OCI-LY7 (cell line): ENCODE measurements around the gene SLX4IP. TPM values are rescaled to one million over a fixed set of nuclear protein-coding genes. Genes with fewer than 3 reads are reported as not detected.

Experiments used
- BruUV-seq: library from RNA; stranded (reverse); fragments of 400-500 nt; replicated peaks from 2 replicates; lab custom pipeline; 2021; lab: Mats Ljungman, UMichigan
- CTCF ChIA-PET: fragments of 300-600 bp; sonication (Branson Sonifier 250); formaldehyde crosslinking; loops from one replicate; lab custom pipeline; 2022; ENCODE audit warnings: antibody characterized with exemption; ENCODE audit not compliant: unreplicated experiment; lab: Charles Lee
- POLR2A ChIA-PET: fragments of 300-600 bp; sonication (Branson Sonifier 250); formaldehyde crosslinking; loops from one replicate; lab custom pipeline; 2022; ENCODE audit warnings: antibody characterized with exemption; lab: Charles Lee
- DNase-seq: peaks from one replicate; pipeline ENCODE4 v3.0.0-alpha.2; 2015; ENCODE audit warnings: low spot score
- H2AFZ ChIP-seq: fragments of 200-600 bp; sonication (generic), shearing (Covaris generic); 2 replicates; pipeline ENCODE4 v1.6.1; 2014; ENCODE audit warnings: mild to moderate bottlenecking, antibody characterized with exemption, low read length, moderate library complexity
- H3K27ac ChIP-seq: fragments of 200-600 bp; sonication (generic); 2 replicates; pipeline ENCODE4 v1.5.1; 2014; ENCODE audit warnings: mixed run types, low read depth, mild to moderate bottlenecking, moderate library complexity, low read length, inconsistent platforms; ENCODE audit not compliant: poor library complexity, severe bottlenecking
- H3K36me3 ChIP-seq: fragments of 200-600 bp; sonication (generic); 2 replicates; pipeline ENCODE4 v1.6.1; 2014; ENCODE audit warnings: mild to moderate bottlenecking, antibody characterized with exemption, low read length, moderate library complexity, mixed read lengths; ENCODE audit not compliant: insufficient read depth
- H3K4me1 ChIP-seq: fragments of 200-600 bp; sonication (generic); 2 replicates; pipeline ENCODE4 v1.5.1; 2014; ENCODE audit warnings: mild to moderate bottlenecking, low read length; ENCODE audit not compliant: insufficient read depth, poor library complexity, severe bottlenecking
- H3K4me2 ChIP-seq: fragments of 200-600 bp; sonication (generic); 2 replicates; pipeline ENCODE4 v1.6.1; 2014; ENCODE audit warnings: mild to moderate bottlenecking, low read length
- H3K4me3 ChIP-seq: fragments of 200-600 bp; sonication (generic); 2 replicates; pipeline ENCODE4 v1.5.1; 2014; ENCODE audit warnings: mild to moderate bottlenecking, low read depth, low read length; ENCODE audit not compliant: poor library complexity, severe bottlenecking
- H3K79me2 ChIP-seq: fragments of 200-600 bp; sonication (generic); 2 replicates; pipeline ENCODE4 v1.6.1; 2016; ENCODE audit warnings: low read depth, mild to moderate bottlenecking, low read length, moderate library complexity, mixed read lengths; ENCODE audit not compliant: insufficient read depth
- H3K9me2 ChIP-seq: fragments of 200-600 bp; sonication (generic); 2 replicates; pipeline ENCODE4 v1.6.1; 2016; ENCODE audit warnings: mild to moderate bottlenecking, low read length, mixed read lengths; ENCODE audit not compliant: insufficient read depth
- H3K9me3 ChIP-seq: fragments of 200-600 bp; sonication (generic); 2 replicates; pipeline ENCODE4 v1.6.1; 2014; ENCODE audit warnings: mild to moderate bottlenecking, mixed run types, low read length, mixed read lengths
- H4K20me1 ChIP-seq: fragments of 200-600 bp; sonication (generic); 2 replicates; pipeline ENCODE4 v1.6.1; 2014; ENCODE audit warnings: mild to moderate bottlenecking, antibody characterized with exemption, low read length, moderate library complexity, mixed read lengths; ENCODE audit not compliant: insufficient read depth
- CTCF ChIP-seq: fragments of 200-600 bp; sonication (generic); conservative IDR thresholded peaks from 2 replicates; pipeline ENCODE4 v1.5.1; 2014; ENCODE audit warnings: mild to moderate bottlenecking, antibody characterized with exemption, low read length, moderate library complexity, mixed read lengths
- EZH2phosphoT487 ChIP-seq: fragments of 200-600 bp; sonication (generic); IDR thresholded peaks from 2 replicates; pipeline ENCODE4 v1.6.1; 2018; ENCODE audit warnings: low read depth, borderline replicate concordance, mild to moderate bottlenecking, mixed run types, antibody characterized with exemption, low read length, moderate library complexity, mixed read lengths
- intact Hi-C: fragments of 100-400 bp; cut with micrococcal nuclease; formaldehyde crosslinking; loops from one replicate; pipeline ENCODE4 v1.10.0; 2022; ENCODE audit not compliant: unreplicated experiment
- total RNA-seq, 2 experiments: library from RNA; depleted of rRNA in 1 of 2; stranded (reverse); fragments of >200 nt in 1 of 2; shearing (Covaris generic) in 1 of 2; gene quantifications; 2 replicates each; pipeline ENCODE4 v1.2.3, GENCODE V29; 2014 to 2022

The SLX4IP gene
- total RNA-seq, 2 experiments from 2014 or later = 4.1 to 9.2 TPM

DNA sequence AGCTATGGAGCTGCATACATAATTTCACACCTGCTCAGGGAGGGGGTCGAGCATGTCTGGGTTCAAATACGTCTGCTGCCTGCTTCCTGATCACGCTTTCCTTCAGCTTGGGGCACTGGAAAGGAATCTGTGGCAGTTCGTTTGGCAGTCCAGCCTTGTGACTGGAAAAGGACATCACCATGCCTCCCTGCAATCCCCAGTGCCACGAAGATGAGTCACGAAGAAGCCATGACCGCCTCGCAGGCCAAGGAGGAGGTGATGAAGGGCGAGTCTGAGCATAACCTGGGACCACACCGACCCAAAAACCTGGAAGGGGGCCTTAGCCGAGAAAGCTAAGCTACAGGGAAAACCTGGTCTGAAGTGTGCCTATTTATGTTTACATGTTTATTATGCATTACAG is 225.6 kb downstream of the SLX4IP start:
- no peaks in the 10 kb centered on the region for H3K9me3 ChIP-seq
- H3K4me1 ChIP-seq = no peaks in the 10 kb centered on the region
- no peaks in the 10 kb centered on the region for H3K36me3 ChIP-seq
- BruUV-seq = no TSS peak
- TF ChIP-seq EZH2phosphoT487 (no peak), CTCF (no peak)
- ChIA-PET CTCF (no interaction called here), POLR2A (no interaction called here)
- intact Hi-C loops = no loop called here
- no peaks in the 10 kb centered on the region for H3K9me2 ChIP-seq
- no peak for DNase-seq
- no peak overlapping the region for H2AFZ ChIP-seq
- no peaks in the 10 kb centered on the region for H3K79me2 ChIP-seq
- H3K27ac ChIP-seq = no peak overlapping the region
- H3K4me2 ChIP-seq = no peak overlapping the region
- no peaks in the 10 kb centered on the region for H4K20me1 ChIP-seq
- H3K4me3 ChIP-seq = no peak overlapping the region

DNA sequence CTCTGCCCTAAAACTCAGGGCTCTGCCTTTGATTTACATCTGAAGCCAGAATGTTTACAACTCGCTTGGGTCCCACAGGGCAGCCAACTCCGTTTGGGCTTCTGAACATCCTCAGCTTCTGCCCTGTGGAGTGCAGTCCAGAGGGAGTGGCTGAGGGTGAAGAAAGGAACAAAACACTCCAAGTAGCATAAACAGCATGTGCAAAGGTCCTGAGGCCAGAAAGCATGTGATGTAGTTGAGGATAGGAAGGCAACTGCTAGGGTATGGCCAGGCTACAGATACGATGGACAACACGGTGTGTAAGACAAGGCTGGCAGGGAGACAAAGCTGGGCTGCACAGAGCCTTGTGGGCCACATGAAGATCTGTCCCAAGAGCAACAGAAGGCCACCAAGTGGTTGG is 226.2 kb downstream of the SLX4IP start:
- H2AFZ ChIP-seq = no peak overlapping the region

DNA sequence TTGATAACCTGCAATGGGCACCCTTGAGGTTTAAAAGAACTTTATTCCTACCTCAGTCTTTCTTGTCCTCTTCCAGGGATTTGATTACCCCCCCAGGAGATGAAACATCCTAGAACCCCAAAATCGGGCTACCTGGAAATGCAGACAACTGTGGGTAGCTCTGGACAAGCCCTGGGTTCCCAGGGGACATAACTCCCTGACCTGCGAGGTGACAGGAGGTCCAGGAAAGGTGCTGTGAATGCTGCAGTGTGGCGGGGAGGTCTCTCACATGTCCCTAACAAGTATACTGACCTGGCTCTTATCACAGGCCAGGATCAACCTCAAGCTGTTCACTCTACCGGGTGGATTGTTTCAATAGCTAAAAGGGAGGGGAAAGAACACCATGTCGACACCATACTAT is 227.0 kb downstream of the SLX4IP start:
- H3K27ac ChIP-seq = no peak overlapping the region
- H3K4me2 ChIP-seq = no peak overlapping the region
- H3K9me3 ChIP-seq = no peaks in the 10 kb centered on the region
- H2AFZ ChIP-seq = no peak overlapping the region
- TF ChIP-seq CTCF = no peak
- TF ChIP-seq EZH2phosphoT487 = no peak
- no TSS peak for BruUV-seq
- H3K36me3 ChIP-seq = no peaks in the 10 kb centered on the region
- no peaks in the 10 kb centered on the region for H3K9me2 ChIP-seq
- no peak for DNase-seq
- ChIA-PET POLR2A (no interaction called here), CTCF (no interaction called here)
- no peak overlapping the region for H3K4me3 ChIP-seq
- H4K20me1 ChIP-seq = no peaks in the 10 kb centered on the region
- intact Hi-C loops = no loop called here
- no peaks in the 10 kb centered on the region for H3K4me1 ChIP-seq
- H3K79me2 ChIP-seq = no peaks in the 10 kb centered on the region

More for the DNA sequence above, 226.2 kb downstream of the SLX4IP start:
- Histone ChIP-seq H3K9me3 (no peaks in the 10 kb centered on the region), H4K20me1 (no peaks in the 10 kb centered on the region), H3K36me3 (no peaks in the 10 kb centered on the region), H3K27ac (no peak overlapping the region), H3K4me2 (no peak overlapping the region), H3K79me2 (no peaks in the 10 kb centered on the region), H3K4me1 (no peaks in the 10 kb centered on the region), H3K9me2 (no peaks in the 10 kb centered on the region), H3K4me3 (no peak overlapping the region)
- no peak for DNase-seq
- ChIA-PET POLR2A (no interaction called here), CTCF (no interaction called here)
- intact Hi-C loops = no loop called here
- BruUV-seq = no TSS peak
- TF ChIP-seq CTCF = no peak
- TF ChIP-seq EZH2phosphoT487 = no peak
